HEK293 (cell line): Measurements from ENCODE around the gene ABCA1.

Experiments
- CTCF ChIP-seq: fragments of 450-650 bp; formaldehyde crosslinking; IDR thresholded peaks from 2 replicates; pipeline ENCODE4 v1.5.1; 2016; ENCODE audit warnings: missing biosample characterization, missing genetic modification characterization
- EGR2 ChIP-seq: fragments of 450-650 bp; formaldehyde crosslinking; IDR thresholded peaks from 2 replicates; pipeline ENCODE4 v1.5.1; 2016; ENCODE audit warnings: low read depth, missing biosample characterization, missing genetic modification characterization
- KLF10 ChIP-seq: fragments of 450-650 bp; IDR thresholded peaks from 2 replicates; pipeline ENCODE4 v1.5.1; 2018; ENCODE audit warnings: missing biosample characterization, mild to moderate bottlenecking, missing genetic modification characterization
- PRDM4 ChIP-seq: fragments of 450-650 bp; formaldehyde crosslinking; IDR thresholded peaks from 2 replicates; pipeline ENCODE4 v1.5.1; 2017; ENCODE audit warnings: missing biosample characterization, missing genetic modification characterization
- REST ChIP-seq: fragments of 450-650 bp; formaldehyde crosslinking; IDR thresholded peaks from 2 replicates; pipeline ENCODE4 v1.5.1; 2016; ENCODE audit warnings: missing biosample characterization, missing genetic modification characterization
- ZBTB1 ChIP-seq: fragments of 450-650 bp; formaldehyde crosslinking; IDR thresholded peaks from 2 replicates; pipeline ENCODE4 v1.5.1; 2016; ENCODE audit warnings: missing biosample characterization, missing genetic modification characterization
- ZBTB11 ChIP-seq: fragments of 450-650 bp; formaldehyde crosslinking; conservative IDR thresholded peaks from 2 replicates; pipeline ENCODE4 v1.5.1; 2016; ENCODE audit warnings: low read depth, missing biosample characterization, missing genetic modification characterization
- ZNF19 ChIP-seq: fragments of 450-650 bp; formaldehyde crosslinking; IDR thresholded peaks from 2 replicates; pipeline ENCODE4; 2016; ENCODE audit warnings: missing biosample characterization, missing genetic modification characterization, low read depth
- ZNF449 ChIP-seq: fragments of 450-650 bp; formaldehyde crosslinking; IDR thresholded peaks from 2 replicates; pipeline ENCODE4 v1.5.1; 2017; ENCODE audit warnings: missing biosample characterization, mild to moderate bottlenecking, missing genetic modification characterization, moderate library complexity
- ZNF558 ChIP-seq: fragments of 450-650 bp; formaldehyde crosslinking; IDR thresholded peaks from 2 replicates; pipeline ENCODE4 v1.5.1; 2016; ENCODE audit warnings: missing biosample characterization, missing genetic modification characterization
- ZNF561 ChIP-seq: fragments of 450-650 bp; IDR thresholded peaks from 2 replicates; pipeline ENCODE4 v1.5.1; 2018; ENCODE audit warnings: missing biosample characterization, missing genetic modification characterization, borderline replicate concordance
- ZNF621 ChIP-seq: fragments of 450-650 bp; formaldehyde crosslinking; IDR thresholded peaks from 2 replicates; pipeline ENCODE4 v1.5.1; 2017; ENCODE audit warnings: missing biosample characterization, missing genetic modification characterization
- ZNF654 ChIP-seq: fragments of 450-650 bp; formaldehyde crosslinking; IDR thresholded peaks from 2 replicates; pipeline ENCODE4 v1.5.1; 2016; ENCODE audit warnings: low read depth, missing biosample characterization, missing genetic modification characterization
- ZNF785 ChIP-seq: fragments of 450-650 bp; formaldehyde crosslinking; IDR thresholded peaks from 2 replicates; pipeline ENCODE4 v1.5.1; 2016; ENCODE audit warnings: missing biosample characterization, missing genetic modification characterization

- no peak for TF ChIP-seq ZNF558
- TF ChIP-seq CTCF (tag by site-specific recombination) = no peak
- no peak for TF ChIP-seq REST (tag by site-specific recombination)
- TF ChIP-seq ZBTB11 (tag by site-specific recombination) = no peak
- no peak for TF ChIP-seq ZNF654
- TF ChIP-seq EGR2 = no peak
- TF ChIP-seq ZBTB1 (tag by site-specific recombination) = no peak
- no peak for TF ChIP-seq ZNF785 (tag by site-specific recombination)
- TF ChIP-seq KLF10 (tag by site-specific recombination) = no peak
- no peak for TF ChIP-seq ZNF561
- TF ChIP-seq PRDM4 (tag by site-specific recombination) = no peak
- TF ChIP-seq ZNF449 (tag by site-specific recombination) = no peak
- no peak for TF ChIP-seq ZNF19
- no peak for TF ChIP-seq ZNF621 (tag by site-specific recombination)
These were observed 51.4 kb downstream of the ABCA1 start for GRCh38 chr9:104876587-104876986.
